Activated CD8-positive, alpha-beta memory T cell treated with anti-CD3 and anti-CD28 coated beads for 48 hours (primary cell): Measurements from ENCODE around the gene BRMS1.
"Not testable (repeated sequence)": the region's sequence is repeated elsewhere in the genome, so short reads cannot be mapped to it uniquely, and the experiment has no call there.

Experiments
- DNase-seq, 3 experiments: peaks; one replicate each; pipeline ENCODE4 v3.0.0-alpha.2; 2020; ENCODE audit warnings: low read depth in 2 of 3, low spot score in 2 of 3

Gene BRMS1

GRCh38 chr11:66344550-66345315 is at the start of gene BRMS1:
BRMS1 (minus strand) TSS chr11:66345104; CDS start chr11:66342234, 2,870 bp downstream.
- DNase-seq: peak; percentile 81 to 95 (median 92)

- no peak for DNase-seq
These were observed 49.0 kb upstream of the BRMS1 start for GRCh38 chr11:66393954-66394353.

GRCh38 chr11:66391322-66391721 is 46.4 kb upstream of the BRMS1 start:
- DNase-seq: no peak

- peak in 1 of 3 experiments; percentile 39 for DNase-seq
These were observed 44.0 kb upstream of the BRMS1 start for GRCh38 chr11:66388780-66389386.

- DNase-seq: peak in 2 of 3 experiments; percentile 75 to 79
These were observed 41.5 kb upstream of the BRMS1 start for GRCh38 chr11:66386171-66387069.

- DNase-seq: not testable (repeated sequence)
These were observed 39.4 kb upstream of the BRMS1 start for GRCh38 chr11:66384316-66384715.

GRCh38 chr11:66380264-66380663 is 35.4 kb upstream of the BRMS1 start:
- DNase-seq: not testable (repeated sequence)

- not testable (repeated sequence) for DNase-seq
These were observed 28.9 kb upstream of the BRMS1 start for GRCh38 chr11:66373690-66374287.

- no peak for DNase-seq
These were observed 28.4 kb upstream of the BRMS1 start for GRCh38 chr11:66373265-66373664.

- DNase-seq: peak; percentile 39 to 65 (median 58)
These were observed 26.9 kb upstream of the BRMS1 start, which contains the start of gene SLC29A2 for GRCh38 chr11:66371627-66372415. SLC29A2 (minus strand) TSS chr11:66371760; CDS start chr11:66371591, 169 bp downstream.

- no peak for DNase-seq
These were observed 24.4 kb upstream of the BRMS1 start for GRCh38 chr11:66369073-66369894.

GRCh38 chr11:66368484-66368883 is 23.6 kb upstream of the BRMS1 start:
- no peak for DNase-seq

GRCh38 chr11:66367561-66368312 is 22.8 kb upstream of the BRMS1 start:
- no peak for DNase-seq

GRCh38 chr11:66366844-66367477 is 22.1 kb upstream of the BRMS1 start:
- DNase-seq: no peak

- DNase-seq: no peak
These were observed 21.1 kb upstream of the BRMS1 start for GRCh38 chr11:66365711-66366619.

GRCh38 chr11:66365166-66365565 is 20.3 kb upstream of the BRMS1 start:
- no peak for DNase-seq
